HG02798 (cell line): ENCODE measurements around the gene HCST.

Experiments used
- ATAC-seq: cut with Tn5 transposase; IDR thresholded peaks from one replicate; pipeline ENCODE4 v1.9.1; 2021; ENCODE audit warnings: mild to moderate bottlenecking; ENCODE audit not compliant: unreplicated experiment, poor library complexity

HCST gene

GRCh38 chr19:35935911-35936737 lies 33.8 kb downstream of the HCST start, which contains the start of gene LRFN3:
TSS of gene LRFN3 (plus strand) at chr19:35936374. CDS start at chr19:35939426, 3,052 bp downstream.
- no peak for ATAC-seq

- ATAC-seq = no peak
Observed at GRCh38 chr19:35936738-35937268, 34.5 kb downstream of the HCST start.

- no peak for ATAC-seq
Observed at GRCh38 chr19:35937345-35938281, 35.3 kb downstream of the HCST start.

- ATAC-seq = no peak
Observed at GRCh38 chr19:35938282-35939224, 36.2 kb downstream of the HCST start.

- no peak for ATAC-seq
Observed at GRCh38 chr19:35939307-35940077, 37.2 kb downstream of the HCST start.

- no peak for ATAC-seq
Observed at GRCh38 chr19:35940078-35940775, 37.9 kb downstream of the HCST start.

GRCh38 chr19:35940839-35941238 lies 38.5 kb downstream of the HCST start:
- ATAC-seq = no peak

GRCh38 chr19:35942235-35942634 lies 39.9 kb downstream of the HCST start:
- no peak for ATAC-seq

- ATAC-seq = no peak
Observed at GRCh38 chr19:35943321-35944301, 41.3 kb downstream of the HCST start.

GRCh38 chr19:35944556-35944955 lies 42.2 kb downstream of the HCST start:
- ATAC-seq = no peak

GRCh38 chr19:35945121-35945790 lies 42.9 kb downstream of the HCST start:
- no peak for ATAC-seq

GRCh38 chr19:35946203-35946602 lies 43.9 kb downstream of the HCST start:
- no peak for ATAC-seq

- no peak for ATAC-seq
Observed at GRCh38 chr19:35949131-35949530, 46.8 kb downstream of the HCST start.
